Measurements from ENCODE around the gene KCNC4.

The KCNC4 gene

GRCh38 chr1:110188035-110188618 lies 22.0 kb upstream of the KCNC4 start:
- peak in 2 of 58 donors; percentile 44 to 66 for DNase-seq

DNA sequence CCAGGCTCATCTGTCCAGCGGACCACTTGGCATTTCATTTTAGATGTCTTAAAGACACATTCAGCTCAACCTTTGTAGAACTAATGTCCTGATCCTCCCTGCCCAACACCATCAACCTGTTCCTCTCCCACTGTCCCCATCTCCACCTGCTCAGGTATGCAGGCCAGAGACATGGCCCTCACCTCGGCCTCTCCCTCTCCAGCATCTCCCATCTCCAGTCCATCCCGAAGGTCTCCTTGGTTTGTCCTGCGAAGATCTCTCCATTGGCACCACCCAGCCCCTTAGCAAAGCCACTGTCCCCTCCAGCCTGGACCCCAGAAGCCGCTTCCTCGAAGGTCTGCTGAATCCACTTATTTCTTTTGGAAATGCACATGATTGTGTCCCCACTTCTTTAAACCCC lies 20.9 kb upstream of the KCNC4 start:
- DNase-seq: no peak

GRCh38 chr1:110190282-110190929 lies 19.7 kb upstream of the KCNC4 start:
- DNase-seq: peak in 18 of 58 donors; percentile 12 to 63 (median 32)

DNA sequence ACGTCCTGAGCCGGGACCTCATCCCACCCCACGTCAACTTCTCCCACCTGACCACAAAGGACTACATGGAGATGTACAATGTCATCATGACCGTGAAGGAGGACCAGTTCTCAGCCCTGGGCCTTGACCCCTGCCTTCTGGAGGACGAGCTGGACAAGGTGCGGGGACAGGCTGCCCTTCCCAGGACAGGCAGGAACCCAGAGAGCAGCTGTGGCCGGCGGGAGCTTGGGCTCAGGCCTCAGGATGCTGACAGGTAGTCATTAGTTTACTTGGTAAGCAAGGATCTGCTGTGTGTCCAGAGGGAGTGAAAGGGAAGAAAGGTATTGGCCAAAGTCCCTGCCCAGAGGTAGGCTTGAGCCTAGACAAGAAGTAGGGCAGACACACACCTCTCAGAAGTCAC lies 17.6 kb upstream of the KCNC4 start:
- DNase-seq: no peak

DNA sequence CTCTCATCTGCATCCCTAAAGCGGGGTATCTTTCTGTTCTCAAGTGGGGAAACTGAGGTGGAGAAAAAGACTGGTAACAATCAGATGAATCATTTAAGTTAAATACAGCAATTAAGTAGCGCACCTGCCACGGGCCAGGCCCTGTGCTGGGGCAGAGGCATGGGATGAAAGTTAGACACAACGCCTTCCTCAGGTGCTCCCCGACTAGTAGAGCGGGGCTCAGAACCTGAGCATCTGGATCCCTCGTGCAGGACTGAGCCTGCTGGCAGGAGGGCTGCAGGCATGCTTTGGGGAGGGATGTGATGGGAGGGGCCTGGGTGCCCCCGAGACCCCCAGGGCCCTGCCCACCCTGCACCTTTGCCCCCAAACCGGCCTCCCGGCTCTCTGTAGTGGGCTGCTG lies 14.9 kb upstream of the KCNC4 start:
- no peak for DNase-seq

DNA sequence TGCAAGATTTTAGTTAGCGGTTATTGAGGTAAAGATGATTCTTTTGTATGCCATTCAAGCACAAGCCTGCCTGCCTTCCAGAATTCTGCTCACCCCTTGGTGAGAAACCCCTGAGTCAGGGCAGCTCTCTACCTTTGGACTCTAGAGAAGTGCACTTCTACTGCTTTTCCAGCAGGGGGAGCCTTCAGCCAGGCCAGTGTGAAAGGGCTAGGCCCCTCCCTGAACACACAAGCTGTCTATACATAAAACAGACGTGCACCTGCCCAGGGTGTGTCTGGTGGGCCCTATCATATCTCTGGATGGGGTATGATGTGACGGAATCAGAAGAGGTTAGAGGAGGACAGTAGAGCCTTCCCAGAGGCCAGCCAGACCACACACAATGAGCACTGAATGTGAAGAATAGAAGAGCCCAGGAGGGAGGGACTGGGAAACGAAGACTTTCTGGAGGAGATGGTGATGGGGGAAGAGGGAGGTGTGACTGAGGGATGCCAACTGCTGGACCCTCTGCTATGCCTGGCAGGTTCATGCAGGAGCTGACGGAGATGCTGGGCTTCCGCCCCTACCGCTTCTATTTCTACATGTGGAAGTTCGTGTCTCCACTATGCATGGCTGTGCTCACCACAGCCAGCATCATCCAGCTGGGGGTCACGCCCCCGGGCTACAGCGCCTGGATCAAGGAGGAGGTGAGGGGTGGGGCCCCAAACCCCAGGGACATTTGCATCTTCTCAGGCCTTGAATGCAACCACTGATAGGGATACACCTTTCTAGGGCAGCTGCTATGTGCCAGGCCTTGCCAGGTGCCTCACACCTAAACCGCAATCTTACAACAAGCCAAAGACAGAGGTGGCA lies 13.0 kb upstream of the KCNC4 start:
- peak in 6 of 58 donors; percentile 7 to 49 (median 24) for DNase-seq

DNA sequence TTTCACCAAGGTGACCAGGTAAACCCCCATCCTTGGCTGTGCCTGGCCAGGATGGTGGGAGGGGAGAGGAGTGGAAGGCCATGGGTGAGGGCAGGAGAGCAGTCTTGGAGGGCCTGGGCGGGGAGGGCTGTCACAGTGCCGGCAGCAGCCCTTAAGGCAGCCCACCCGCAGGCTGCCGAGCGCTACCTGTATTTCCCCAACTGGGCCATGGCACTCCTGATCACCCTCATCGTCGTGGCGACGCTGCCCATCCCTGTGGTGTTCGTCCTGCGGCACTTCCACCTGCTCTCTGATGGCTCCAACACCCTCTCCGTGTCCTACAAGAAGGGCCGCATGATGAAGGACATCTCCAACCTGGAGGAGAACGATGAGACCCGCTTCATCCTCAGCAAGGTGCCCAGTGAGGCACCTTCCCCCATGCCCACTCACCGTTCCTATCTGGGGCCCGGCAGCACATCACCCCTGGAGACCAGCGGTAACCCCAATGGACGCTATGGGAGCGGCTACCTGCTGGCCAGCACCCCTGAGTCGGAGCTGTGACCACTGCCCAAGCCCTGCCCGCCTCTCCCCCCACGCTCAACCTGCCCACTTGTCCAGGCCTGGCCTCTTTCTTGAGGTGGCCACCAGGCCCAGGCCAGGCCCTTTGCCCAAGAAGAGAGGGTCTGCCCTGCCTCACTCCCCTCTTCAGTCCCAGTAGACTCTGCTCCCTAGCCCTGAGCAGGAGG lies 12.0 kb upstream of the KCNC4 start:
- DNase-seq: no peak

DNA sequence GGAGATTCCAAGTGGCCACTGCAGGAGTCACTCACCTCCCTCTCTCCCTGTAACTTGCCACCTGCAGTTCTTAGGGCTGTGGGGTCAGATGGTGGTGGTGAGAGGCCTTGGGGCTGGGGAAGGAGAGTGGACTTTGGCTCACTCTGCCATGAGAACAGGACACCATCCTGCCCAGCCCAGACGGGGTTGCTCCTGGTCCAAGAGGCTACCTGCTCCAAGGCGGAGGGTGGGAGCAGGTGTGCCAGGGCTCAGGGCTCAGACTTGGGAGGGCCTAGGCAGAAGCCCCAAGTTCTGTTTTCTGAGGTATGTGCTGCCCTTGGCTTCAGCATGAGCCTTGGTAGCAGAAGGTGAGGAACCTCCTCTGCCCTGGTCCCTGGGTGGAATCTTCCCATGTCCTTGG lies 11.4 kb upstream of the KCNC4 start:
- DNase-seq: no peak

GRCh38 chr1:110200190-110200589 lies 9.9 kb upstream of the KCNC4 start:
- DNase-seq: peak in 1 of 58 donors; percentile 43

DNA sequence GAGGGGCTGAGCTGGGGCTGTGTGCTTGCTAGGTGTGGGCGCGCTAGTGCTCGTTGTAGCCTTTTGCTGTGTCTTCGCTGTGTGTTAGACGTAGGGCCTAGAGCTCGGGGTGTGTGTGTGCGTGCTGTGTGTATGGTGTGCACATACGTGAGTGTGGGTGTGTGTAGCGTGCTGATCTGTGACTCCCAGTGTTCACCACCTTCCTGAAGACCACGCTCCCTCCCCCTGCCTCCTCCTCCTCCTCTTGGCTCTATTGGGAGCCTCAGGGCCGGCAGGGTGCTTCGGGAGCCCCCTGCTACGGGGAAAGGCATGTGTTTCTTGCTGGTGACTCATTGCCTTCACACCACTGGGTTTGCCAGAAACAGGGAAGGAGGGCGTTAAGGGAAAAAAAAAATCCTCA lies 9.4 kb upstream of the KCNC4 start:
- peak in 31 of 58 donors; percentile 19 to 84 (median 47) for DNase-seq

DNA sequence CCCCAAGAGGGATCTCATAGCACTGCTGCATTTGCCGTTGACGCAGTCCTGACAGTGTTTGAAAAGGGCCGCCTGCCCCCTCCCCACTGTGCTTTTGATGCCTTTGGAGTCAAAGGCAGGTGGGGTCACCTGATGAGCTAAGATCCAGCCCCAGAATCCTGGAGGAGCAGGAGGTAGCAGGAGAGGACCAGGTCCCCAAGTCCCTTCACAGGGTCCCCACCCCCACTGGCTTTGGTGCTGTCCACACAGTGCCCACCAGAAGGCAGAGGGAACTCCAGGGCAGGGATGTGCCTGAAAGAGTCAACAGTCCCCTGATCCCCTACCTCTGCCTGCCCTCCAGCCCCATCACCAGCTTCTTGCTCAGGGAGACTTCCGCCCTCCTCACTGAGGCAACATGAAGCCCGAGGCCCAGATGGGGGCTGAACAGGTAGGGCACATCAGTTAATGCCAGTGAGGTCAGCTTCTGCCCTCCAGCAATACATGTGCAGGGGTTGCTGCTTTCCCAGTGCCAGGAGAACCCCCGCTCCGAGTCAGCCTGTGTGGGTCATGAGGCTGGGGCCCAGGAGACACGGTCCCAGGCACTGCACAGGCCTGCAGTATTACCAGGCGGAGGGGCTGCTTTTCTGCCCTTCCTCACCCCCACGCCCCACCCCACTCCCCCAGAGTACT lies 8.8 kb upstream of the KCNC4 start:
- no peak for DNase-seq

GRCh38 chr1:110203021-110203661 lies 7.0 kb upstream of the KCNC4 start:
- peak in 26 of 58 donors; percentile 11 to 64 (median 36) for DNase-seq

GRCh38 chr1:110205156-110205555 lies 5.0 kb upstream of the KCNC4 start:
- DNase-seq: no peak

GRCh38 chr1:110205591-110206155 lies 4.4 kb upstream of the KCNC4 start:
- DNase-seq: no peak

DNA sequence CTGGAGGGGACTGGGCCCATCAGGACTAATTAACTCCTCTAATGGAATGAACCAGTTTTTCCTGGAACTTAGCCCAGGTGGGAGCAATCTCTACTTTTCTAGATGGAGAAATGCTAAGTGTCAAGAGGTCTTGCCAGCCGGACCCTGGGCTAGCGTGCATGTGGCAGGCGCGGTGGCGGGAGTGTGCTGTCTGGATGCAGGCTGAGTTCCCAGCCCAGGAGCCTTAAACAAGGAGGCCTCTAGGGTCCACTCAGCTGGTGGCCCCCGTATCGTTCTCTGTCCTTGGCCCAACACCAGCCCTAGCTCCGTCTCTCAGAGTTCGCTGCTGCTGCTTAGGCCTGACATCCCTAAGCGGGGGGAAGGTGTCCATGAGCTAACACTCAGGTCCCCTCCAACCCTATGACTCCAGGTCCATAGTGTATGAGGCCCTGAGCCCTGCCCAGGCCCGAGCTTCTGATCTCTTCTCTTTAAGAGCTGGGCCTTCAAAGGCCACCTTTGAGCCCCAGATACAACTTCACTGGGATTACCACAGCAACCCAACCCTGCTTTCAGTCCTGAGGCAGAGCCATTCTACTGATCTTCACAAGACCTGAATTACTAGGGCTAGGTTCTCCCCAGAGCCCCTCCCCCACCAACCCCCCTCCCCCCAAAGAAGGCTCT lies 3.7 kb upstream of the KCNC4 start:
- DNase-seq: no peak

DNA sequence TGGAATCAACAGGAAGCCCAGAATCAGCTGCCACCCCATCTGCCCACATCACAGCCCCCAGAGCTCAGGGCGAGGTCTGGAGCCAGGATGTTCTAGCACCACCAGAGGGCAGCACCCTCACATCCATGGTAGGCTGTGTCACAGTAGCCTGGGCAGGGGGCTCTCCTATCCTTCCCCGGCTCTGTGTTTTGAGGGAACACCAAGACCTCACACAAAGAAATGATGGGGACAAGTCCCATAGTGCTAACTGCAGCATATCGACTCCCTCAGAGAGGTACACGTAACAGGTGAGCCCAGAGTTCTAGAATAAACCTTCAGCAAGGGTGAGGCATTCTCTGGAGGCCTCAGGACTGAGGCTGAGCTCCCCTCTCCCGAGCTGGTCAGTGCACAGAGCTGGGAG lies 2.3 kb upstream of the KCNC4 start:
- DNase-seq: peak in 40 of 58 donors; percentile 15 to 78 (median 38)

- peak in 1 of 58 donors; percentile 54 for DNase-seq
Observed at GRCh38 chr1:110208916-110209645, 1.0 kb upstream of the KCNC4 start.

GRCh38 chr1:110210604-110211495 lies 736 bp downstream of the KCNC4 start:
- peak in 12 of 58 donors; percentile 12 to 61 (median 38) for DNase-seq

All from anterior cingulate cortex (tissue), 58 donors.